GM12875 (cell line): ENCODE measurements around the gene KMT2D.

Source experiments
- H3K4me3 ChIP-seq: one replicate; pipeline ENCODE4 v1.5.1; 2011; ENCODE audit warnings: low read depth, low read length, control low read depth
- CTCF ChIP-seq: IDR thresholded peaks from 2 replicates; pipeline ENCODE4 v1.5.1; 2011; ENCODE audit warnings: low read depth, mild to moderate bottlenecking, control low read depth, inconsistent platforms, low read length, moderate library complexity, borderline replicate concordance; ENCODE audit not compliant: insufficient read depth

The KMT2D gene

DNA sequence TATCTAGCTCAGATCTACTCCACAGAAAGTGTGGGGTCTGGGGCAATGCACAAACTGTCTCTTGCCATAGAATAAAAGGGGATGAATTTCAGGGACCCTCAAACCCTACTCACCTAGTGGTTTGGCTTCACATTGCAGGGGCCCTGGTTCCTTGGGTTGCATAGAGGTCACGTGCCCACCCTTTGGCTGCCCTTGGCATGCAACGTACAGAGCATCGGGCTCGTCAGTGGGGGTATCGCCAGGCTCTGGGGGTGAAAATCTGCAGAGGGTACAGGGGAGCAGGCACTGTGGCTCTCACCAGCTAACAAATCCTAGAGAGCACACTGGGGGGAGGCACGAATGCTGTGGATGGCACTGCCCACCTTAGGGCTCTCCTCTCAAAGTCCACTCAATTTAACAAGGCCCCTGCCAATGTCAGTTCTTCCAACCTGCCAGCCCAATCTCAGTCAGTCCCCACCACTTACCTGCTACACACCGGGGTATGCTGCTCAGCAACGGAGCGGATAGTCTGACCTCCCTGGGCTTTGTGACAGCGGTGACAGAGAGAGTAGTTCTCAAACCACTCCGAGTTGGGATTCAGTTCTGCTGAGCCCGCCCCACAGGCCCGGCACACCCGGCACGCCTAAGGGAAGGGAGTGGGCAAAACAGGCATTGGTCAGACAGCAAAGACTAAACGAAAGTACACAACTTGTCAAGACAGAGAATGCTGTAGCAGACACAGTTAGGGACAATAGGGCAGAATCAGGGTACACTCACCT, 8.0 kb downstream of the KMT2D start:
- no peak overlapping the region for H3K4me3 ChIP-seq

DNA sequence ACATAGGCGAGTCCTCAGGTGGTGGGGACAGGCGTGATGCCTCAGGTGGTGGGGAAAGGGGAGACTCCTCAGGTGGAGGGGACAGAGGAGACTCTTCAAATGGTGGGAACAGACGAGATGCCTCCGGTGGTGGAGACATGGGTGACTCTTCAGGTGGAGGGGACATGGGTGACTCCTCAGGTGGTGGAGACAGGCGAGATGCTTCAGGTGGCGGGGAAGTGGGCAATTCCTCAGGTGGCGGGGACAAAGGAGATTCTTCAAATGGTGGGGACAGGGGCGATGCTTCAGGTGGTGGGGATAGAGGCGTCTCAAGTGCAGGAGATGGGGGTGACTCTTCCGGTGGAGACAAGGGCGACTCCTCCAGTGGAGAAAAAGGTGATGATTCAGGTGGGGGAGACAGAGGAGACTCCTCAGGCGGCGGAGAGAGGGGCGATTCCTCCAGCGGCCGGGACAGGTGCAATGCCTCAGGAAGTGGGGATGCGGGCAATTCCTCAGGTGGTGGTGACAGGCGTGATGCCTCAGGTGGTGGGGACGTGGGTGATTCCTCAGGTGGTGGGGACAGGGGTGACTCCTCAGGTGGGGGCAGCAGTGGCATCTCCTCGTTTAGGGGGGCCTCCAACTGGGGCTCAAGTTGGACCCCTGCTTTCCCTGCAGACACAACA, 8.7 kb downstream of the KMT2D start:
- TF ChIP-seq CTCF: no peak
- no peak overlapping the region for H3K4me3 ChIP-seq

More for the DNA sequence above, 8.0 kb downstream of the KMT2D start:
- TF ChIP-seq CTCF: 0 out of 2 replicates have a peak, but pooled peaks have one; percentile 3

- H3K4me3 ChIP-seq: no peak overlapping the region
- TF ChIP-seq CTCF: no peak
These were observed 9.2 kb downstream of the KMT2D start for GRCh38 chr12:49051373-49051764.

DNA sequence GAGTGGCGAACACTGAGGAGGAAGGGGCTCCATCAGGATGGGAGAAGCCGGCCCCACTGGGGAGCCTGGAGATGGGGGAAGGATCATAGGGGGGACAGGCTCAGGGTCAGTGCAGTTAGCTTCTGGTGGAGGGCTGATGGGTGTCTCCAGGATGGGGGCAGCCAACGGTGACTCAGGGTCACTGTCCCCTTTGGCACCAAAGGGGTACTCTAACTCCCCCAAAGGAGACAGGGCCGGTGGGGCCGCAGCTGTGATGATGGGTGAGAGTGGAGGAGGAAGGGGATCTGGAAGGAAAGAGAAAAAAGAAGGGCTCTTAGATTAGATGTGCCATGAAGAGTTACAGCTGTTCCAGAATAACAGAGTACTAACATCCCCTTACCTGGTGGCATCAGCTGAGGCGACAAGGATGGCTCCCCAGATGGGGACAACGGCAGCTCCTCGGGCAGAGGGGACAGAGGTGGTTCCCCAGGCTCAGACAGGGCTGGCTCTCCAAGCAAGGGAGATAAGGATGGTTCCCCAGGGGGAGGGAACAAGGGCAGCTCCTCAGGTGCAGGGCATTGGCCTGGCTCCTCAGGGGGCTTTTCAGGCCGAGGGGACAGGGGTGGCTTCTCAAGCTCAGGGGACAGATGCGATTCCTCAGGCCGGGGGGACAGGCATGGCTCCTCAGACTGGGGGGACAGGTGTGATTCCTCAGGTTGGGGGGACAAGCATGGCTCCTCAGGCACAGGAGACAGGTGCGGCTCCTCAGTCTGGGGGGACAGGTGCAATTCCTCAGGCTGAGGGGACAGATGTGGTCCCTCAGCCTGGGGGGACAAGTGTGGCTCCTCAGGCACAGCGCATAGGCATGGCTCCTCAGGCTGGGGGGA, 9.9 kb downstream of the KMT2D start:
- TF ChIP-seq CTCF: no peak
- H3K4me3 ChIP-seq: no peak overlapping the region

- no peak for TF ChIP-seq CTCF
- H3K4me3 ChIP-seq: no peak overlapping the region
These were observed 10.9 kb downstream of the KMT2D start for GRCh38 chr12:49049566-49050224.

DNA sequence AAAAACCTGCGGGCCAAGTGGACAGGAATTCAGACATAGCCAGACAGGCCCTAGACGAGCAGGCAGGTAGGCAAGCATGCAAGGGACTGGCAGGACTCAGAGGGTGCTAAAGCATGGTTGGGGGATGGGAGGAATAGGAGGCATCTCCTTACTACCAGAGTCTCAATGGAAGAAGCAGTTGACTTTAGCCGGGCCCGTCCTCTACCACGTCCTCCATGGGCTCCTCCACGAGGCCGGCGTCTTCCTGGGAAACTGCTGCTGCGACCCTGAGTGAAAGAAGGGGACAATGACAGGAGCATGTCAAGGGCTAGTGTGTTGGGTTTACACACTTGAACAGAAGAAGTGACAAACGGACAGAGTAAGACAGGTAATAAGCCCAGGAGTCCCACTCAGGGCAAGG, 11.6 kb downstream of the KMT2D start:
- H3K4me3 ChIP-seq: no peak overlapping the region
- no peak for TF ChIP-seq CTCF
